SK-N-SH treated with all-trans-retinoic acid at 6 μM for 48 hours (cell line): ENCODE measurements around the gene TTC21B.
"Not testable (repeated sequence)": the region's sequence is repeated elsewhere in the genome, so short reads cannot be mapped to it uniquely, and the experiment has no call there.

ENCODE experiments used
- ARNTL ChIP-seq: fragments of 450-650 bp; formaldehyde crosslinking; IDR thresholded peaks from 2 replicates; pipeline ENCODE4 v1.5.0; 2020; ENCODE audit warnings: low read depth, mild to moderate bottlenecking, moderate library complexity, borderline replicate concordance
- ISL1 ChIP-seq: fragments of 250-450 bp; sonication (Bioruptor Pico); IDR thresholded peaks from 2 replicates; pipeline ENCODE4 v2.1.2; 2022; ENCODE audit warnings: mild to moderate bottlenecking, moderate library complexity
- OSR1 ChIP-seq: fragments of 250-450 bp; sonication (Bioruptor Pico); IDR thresholded peaks from 2 replicates; pipeline ENCODE4 v1.8.0; 2022; ENCODE audit warnings: moderate library complexity, mild to moderate bottlenecking, inconsistent platforms
- TCF4 ChIP-seq: fragments of 250-450 bp; sonication (Bioruptor Pico); IDR thresholded peaks from 2 replicates; pipeline ENCODE4 v1.8.0; 2021; ENCODE audit warnings: mild to moderate bottlenecking, moderate library complexity, borderline replicate concordance
- TOX ChIP-seq: fragments of 250-450 bp; sonication (Bioruptor Pico); IDR thresholded peaks from 2 replicates; pipeline ENCODE4 v1.8.0; 2021; ENCODE audit warnings: mild to moderate bottlenecking, moderate library complexity, borderline replicate concordance
- ZC3H10 ChIP-seq: fragments of 250-450 bp; sonication (Bioruptor Pico); IDR thresholded peaks from 2 replicates; pipeline ENCODE4 v1.5.1; 2021; ENCODE audit warnings: mild to moderate bottlenecking, moderate library complexity
- ZFP3 ChIP-seq: fragments of 250-450 bp; sonication (Bioruptor Pico); IDR thresholded peaks from 2 replicates; pipeline ENCODE4 v1.5.0; 2020; ENCODE audit warnings: mild to moderate bottlenecking, moderate library complexity
- ZNF565 ChIP-seq: fragments of 450-650 bp; formaldehyde crosslinking; conservative IDR thresholded peaks from 2 replicates; pipeline ENCODE4 v1.5.0; 2020; ENCODE audit warnings: low read depth, mild to moderate bottlenecking, moderate library complexity
- ZNF8 ChIP-seq: fragments of 450-650 bp; formaldehyde crosslinking; IDR thresholded peaks from 2 replicates; pipeline ENCODE4 v1.5.0; 2020; ENCODE audit warnings: mild to moderate bottlenecking, moderate library complexity
- TF ChIP-seq, protein P1 (sequence below): fragments of 250-450 bp; sonication (Bioruptor Pico); IDR thresholded peaks from 2 replicates; pipeline ENCODE4 v1.5.0; 2020; ENCODE audit warnings: mild to moderate bottlenecking, moderate library complexity
- TF ChIP-seq, protein P2 (sequence below): fragments of 250-450 bp; sonication (Bioruptor Pico); IDR thresholded peaks from 2 replicates; pipeline ENCODE4 v1.8.0; 2020; ENCODE audit warnings: mild to moderate bottlenecking, moderate library complexity, borderline replicate concordance
- TF ChIP-seq, protein P3 (sequence below): fragments of 250-450 bp; sonication (Bioruptor Pico); IDR thresholded peaks from 2 replicates; pipeline ENCODE4 v1.8.0; 2021; ENCODE audit warnings: low read depth, mild to moderate bottlenecking, moderate library complexity, borderline replicate concordance
- TF ChIP-seq, protein P4 (sequence below): fragments of 250-450 bp; sonication (Bioruptor Pico); IDR thresholded peaks from 2 replicates; pipeline ENCODE4 v1.5.1; 2020; ENCODE audit warnings: low read depth, mild to moderate bottlenecking, moderate library complexity

DNA sequence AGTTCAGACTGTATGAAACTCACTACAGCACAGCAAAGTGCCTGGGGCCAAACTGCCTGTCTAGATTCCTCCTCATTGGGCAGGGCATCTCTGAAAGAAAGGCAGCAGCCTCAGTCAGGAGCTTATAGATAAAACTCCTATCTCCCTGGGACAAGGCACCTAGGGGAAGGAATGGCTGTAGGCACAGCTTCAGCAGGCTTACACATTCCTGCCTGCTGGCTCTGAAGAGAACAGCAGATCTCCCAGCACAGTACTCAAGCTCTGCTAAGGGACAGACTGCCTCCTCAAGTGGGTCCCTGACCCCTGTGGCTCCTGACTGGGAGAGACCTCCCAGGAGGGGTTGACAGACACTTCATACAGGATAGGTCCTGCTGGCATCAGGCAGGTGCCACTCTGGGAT is 18.6 kb upstream of the TTC21B start:
- TF ChIP-seq ARNTL (CRISPR knock-in tag); ZC3H10; ZFP3; ZNF8; ISL1 (CRISPR knock-in tag); OSR1 (CRISPR knock-in tag); TCF4; ZNF565 (CRISPR knock-in tag); TOX (CRISPR knock-in tag): not testable (repeated sequence)
- TF ChIP-seq, protein P1, sequence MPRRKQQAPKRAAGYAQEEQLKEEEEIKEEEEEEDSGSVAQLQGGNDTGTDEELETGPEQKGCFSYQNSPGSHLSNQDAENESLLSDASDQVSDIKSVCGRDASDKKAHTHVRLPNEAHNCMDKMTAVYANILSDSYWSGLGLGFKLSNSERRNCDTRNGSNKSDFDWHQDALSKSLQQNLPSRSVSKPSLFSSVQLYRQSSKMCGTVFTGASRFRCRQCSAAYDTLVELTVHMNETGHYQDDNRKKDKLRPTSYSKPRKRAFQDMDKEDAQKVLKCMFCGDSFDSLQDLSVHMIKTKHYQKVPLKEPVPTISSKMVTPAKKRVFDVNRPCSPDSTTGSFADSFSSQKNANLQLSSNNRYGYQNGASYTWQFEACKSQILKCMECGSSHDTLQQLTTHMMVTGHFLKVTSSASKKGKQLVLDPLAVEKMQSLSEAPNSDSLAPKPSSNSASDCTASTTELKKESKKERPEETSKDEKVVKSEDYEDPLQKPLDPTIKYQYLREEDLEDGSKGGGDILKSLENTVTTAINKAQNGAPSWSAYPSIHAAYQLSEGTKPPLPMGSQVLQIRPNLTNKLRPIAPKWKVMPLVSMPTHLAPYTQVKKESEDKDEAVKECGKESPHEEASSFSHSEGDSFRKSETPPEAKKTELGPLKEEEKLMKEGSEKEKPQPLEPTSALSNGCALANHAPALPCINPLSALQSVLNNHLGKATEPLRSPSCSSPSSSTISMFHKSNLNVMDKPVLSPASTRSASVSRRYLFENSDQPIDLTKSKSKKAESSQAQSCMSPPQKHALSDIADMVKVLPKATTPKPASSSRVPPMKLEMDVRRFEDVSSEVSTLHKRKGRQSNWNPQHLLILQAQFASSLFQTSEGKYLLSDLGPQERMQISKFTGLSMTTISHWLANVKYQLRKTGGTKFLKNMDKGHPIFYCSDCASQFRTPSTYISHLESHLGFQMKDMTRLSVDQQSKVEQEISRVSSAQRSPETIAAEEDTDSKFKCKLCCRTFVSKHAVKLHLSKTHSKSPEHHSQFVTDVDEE (CRISPR knock-in tag) = not testable (repeated sequence)
- TF ChIP-seq, protein P2, sequence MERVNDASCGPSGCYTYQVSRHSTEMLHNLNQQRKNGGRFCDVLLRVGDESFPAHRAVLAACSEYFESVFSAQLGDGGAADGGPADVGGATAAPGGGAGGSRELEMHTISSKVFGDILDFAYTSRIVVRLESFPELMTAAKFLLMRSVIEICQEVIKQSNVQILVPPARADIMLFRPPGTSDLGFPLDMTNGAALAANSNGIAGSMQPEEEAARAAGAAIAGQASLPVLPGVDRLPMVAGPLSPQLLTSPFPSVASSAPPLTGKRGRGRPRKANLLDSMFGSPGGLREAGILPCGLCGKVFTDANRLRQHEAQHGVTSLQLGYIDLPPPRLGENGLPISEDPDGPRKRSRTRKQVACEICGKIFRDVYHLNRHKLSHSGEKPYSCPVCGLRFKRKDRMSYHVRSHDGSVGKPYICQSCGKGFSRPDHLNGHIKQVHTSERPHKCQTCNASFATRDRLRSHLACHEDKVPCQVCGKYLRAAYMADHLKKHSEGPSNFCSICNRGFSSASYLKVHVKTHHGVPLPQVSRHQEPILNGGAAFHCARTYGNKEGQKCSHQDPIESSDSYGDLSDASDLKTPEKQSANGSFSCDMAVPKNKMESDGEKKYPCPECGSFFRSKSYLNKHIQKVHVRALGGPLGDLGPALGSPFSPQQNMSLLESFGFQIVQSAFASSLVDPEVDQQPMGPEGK (CRISPR knock-in tag) = not testable (repeated sequence)
- TF ChIP-seq, protein P3, sequence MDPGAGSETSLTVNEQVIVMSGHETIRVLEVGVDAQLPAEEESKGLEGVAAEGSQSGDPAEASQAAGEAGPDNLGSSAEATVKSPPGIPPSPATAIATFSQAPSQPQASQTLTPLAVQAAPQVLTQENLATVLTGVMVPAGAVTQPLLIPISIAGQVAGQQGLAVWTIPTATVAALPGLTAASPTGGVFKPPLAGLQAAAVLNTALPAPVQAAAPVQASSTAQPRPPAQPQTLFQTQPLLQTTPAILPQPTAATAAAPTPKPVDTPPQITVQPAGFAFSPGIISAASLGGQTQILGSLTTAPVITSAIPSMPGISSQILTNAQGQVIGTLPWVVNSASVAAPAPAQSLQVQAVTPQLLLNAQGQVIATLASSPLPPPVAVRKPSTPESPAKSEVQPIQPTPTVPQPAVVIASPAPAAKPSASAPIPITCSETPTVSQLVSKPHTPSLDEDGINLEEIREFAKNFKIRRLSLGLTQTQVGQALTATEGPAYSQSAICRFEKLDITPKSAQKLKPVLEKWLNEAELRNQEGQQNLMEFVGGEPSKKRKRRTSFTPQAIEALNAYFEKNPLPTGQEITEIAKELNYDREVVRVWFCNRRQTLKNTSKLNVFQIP (CRISPR knock-in tag) = not testable (repeated sequence)
- TF ChIP-seq, protein P4, sequence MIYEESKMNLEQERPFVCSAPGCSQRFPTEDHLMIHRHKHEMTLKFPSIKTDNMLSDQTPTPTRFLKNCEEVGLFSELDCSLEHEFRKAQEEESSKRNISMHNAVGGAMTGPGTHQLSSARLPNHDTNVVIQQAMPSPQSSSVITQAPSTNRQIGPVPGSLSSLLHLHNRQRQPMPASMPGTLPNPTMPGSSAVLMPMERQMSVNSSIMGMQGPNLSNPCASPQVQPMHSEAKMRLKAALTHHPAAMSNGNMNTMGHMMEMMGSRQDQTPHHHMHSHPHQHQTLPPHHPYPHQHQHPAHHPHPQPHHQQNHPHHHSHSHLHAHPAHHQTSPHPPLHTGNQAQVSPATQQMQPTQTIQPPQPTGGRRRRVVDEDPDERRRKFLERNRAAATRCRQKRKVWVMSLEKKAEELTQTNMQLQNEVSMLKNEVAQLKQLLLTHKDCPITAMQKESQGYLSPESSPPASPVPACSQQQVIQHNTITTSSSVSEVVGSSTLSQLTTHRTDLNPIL (CRISPR knock-in tag) = not testable (repeated sequence)
